Ammon's horn (tissue), 1 donor: Measurements from ENCODE around the gene AFG1L.
"Not testable (repeated sequence)": the region's sequence is repeated elsewhere in the genome, so short reads cannot be mapped to it uniquely, and the experiment has no call there.

Experiments
- DNase-seq: peaks from one replicate; pipeline ENCODE4 v3.0.0-alpha.2; 2016; ENCODE audit warnings: low spot score

The AFG1L gene

DNA sequence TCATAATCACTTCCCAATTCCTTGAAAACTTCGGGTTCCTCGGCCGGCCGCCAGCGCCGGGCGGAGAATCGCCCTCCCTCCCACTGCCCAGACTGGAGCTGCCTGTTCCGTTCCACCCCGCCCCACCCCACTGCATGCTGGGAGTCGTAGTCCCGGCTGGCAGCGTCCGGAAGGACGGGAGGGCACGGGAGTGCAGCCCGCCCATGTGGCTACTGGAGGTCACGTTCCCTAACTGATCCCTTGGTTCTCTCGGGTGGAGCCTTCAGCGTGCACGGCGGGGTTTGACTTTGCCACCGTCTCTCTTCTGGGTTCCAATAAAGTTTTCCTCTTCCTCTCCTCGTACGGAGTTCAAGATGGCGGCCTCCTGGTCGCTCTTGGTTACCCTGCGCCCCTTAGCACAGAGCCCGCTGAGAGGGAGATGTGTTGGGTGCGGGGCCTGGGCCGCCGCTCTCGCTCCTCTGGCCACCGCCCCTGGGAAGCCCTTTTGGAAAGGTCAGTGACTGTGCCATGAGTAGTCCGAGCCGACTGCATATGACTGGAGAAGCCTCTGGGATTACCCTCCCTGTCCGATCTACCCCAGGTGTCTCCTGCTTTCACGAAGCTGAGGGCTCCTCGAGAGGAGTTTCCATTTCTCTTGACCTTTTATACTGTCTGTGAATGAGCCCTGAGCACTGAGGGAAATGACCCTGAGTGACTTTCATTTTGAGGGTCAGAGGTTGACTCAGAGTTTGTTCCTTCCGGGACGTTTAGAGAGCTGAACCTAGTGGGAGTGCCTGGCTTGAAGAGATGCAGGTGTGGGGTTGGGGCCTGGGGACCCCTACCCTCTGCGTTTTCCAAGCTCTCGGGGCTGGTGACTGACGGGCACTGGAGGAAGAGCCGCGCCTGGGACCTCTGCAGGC is at the start of gene AFG1L:
AFG1L (plus strand) TSS at position 328 of the 899 bp plus-strand sequence; CDS start at position 354, 26 bp downstream.
- peak; percentile 95 for DNase-seq

DNA sequence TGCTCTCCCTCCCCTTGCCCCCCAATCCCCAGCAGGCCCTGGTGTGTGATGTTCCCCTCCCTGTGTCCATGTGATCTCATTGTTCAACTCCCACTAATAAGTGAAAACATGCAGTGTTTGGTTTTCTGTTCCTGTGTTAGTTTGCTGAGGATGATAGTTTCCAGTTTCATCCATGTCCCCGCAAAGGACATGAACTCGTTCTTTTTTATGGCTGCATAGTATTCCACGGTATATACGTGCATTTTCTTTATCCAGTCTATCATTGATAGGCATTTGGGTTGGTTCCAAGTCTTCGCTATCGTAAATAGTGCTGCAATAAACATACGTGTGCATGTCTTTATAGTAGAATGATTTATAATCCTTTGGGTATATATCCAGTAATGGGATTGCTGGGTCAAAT is 49.8 kb upstream of the AFG1L start:
- not testable (repeated sequence) for DNase-seq

DNA sequence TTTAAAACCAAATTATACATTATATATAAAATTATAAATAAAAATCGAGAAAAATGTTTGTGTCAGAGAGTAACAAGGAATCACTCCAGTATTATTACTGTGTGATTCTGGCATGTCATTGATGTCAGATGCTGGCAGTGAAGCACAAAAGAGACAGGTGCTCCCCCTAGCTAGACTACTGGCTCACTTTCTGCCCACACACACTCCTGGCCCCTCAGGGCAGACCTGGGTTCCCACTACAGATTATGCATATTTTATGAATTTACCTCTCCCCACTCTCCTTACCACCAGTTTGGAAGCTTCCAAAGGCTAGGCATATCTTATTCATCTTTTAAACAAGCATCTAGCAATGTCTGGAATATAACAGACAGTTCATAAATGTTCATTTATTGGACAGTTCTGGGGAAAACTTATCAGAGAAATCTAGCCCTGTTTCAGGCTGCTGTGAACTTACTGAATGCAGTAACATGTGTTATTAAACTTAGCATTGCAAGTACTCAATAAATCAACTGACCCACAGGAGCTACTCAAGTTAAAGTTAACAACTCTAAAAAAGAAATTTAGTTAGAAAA is 46.8 kb upstream of the AFG1L start:
- no peak for DNase-seq

DNA sequence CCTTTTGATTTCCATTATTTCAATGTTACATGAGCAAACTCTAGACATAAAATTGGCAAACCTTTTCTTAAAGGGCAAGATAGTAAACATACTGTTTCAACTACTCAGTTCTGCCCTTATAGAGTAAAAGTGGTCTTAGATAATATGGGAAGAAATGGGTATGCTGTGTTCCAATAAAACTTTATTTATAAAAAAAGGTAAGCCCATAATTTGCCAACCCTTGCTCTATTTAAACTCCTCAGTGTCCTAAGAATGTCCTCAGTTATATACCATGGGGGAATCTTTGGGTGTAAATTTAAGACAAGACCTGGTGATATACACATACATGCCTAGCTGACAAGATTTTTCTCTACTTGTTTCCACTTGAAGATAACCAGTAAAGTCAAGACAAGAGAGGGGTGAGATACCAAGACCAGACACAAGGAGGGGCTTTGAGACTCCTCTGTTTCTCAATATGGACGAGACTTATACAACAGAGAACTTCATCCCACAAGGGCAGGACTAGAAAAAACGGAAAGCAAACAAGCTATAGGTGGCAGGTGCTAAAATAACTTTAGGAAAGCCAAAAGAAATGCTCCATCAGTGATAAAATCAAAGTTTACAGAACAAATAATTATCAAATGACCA is 44.5 kb upstream of the AFG1L start:
- DNase-seq, result no peak

DNA sequence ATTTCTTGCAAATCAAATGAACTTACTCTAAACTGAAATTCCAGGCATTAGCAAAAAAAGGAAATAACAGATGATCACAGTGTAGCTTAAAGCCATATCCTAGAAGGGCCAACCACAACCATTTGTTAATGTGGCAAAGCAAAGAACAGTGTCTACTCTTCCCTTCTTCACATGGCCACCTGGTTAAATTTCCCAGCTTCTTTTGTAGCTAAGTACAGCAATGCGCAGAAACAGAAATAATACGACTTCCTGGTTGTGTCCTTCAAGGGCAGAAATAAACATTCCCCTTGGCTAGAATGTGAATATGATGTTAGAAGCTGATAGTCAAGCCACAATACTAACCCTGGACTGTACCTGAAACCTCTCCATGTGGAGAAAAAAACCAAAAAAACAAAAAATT is 43.6 kb upstream of the AFG1L start:
- DNase-seq, result no peak

DNA sequence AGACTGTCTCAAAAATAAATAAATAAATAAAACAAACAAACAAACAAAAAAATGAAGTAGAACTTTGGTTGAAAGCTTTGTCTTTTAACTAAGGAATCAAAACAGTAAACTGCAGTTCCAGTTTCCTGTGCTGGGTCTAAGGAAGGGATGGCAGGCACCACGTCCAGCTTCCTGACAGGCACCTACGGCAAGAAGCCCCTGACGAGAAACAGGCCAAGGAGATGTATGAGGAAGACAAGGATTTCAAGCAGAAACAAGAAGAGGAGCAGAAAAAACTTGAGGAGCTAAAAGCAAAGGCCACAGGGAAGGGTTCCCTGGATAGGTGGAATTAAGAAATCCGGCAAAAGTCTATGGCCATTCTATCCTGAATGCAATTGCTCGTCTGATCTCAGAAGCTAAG is 42.8 kb upstream of the AFG1L start:
- no peak for DNase-seq

DNA sequence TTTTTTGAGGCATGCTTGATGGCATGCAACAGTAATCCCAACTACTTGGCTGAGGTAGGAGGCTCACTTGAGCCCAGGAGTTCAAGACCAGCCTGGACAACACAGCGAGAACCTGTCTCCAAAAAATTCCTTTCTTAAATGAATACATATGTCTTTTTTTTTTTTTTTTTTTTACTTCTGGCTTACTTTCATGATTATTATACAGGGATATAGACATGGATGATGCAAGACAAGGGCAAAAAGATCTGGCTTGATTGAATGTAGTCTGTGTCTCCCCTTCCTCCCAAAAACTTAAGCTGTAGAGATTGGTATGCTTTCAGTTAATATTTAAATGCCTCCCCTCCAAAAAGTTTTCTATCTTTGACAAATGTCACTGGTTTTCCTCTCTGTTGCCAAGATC is 41.6 kb upstream of the AFG1L start:
- DNase-seq, result no peak

DNA sequence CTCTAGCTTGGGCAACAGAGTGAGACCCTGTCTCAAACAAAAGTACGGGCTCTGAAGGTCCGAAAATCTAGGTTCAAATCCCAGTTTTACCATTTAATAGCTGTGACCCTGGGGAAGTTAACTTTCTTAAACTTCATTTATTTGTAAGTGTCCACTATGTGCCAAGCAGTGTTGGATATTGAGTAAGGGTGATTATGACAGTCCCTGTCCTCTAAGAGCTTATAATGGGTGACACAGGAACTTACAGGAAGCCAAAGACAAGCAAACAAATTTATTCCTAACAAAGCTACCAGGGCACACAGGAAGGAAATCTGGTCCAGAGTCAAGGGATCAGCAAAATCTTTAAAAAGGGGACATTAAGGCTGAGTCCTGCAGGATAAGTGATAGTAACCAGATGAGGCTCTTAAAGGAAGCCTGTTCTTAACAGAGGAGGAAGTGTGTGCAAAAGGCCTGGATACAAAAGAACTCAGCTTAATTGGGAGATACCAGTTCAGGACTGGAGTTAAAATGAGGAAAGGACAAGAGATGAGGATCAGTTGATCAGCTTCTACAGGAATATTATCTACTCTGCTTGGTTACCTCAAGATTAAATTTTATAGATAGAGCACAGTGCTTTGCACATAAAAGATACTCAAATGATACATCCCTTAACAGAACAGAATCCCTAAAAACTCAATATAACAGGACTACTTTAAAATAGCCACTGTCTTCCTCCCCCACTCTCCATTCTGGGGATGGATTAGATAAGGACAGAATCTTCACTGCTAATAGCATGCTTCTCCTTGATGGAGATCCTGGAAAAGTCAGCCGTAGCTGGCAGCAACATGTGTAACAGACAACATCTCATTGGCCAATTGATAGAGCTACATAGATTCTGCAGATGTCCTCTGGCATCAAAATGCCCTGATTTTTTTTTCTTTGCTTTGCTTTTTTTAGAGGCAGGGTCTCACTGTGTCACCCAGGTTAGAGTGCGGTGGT is 40.1 kb upstream of the AFG1L start:
- DNase-seq, result no peak

DNA sequence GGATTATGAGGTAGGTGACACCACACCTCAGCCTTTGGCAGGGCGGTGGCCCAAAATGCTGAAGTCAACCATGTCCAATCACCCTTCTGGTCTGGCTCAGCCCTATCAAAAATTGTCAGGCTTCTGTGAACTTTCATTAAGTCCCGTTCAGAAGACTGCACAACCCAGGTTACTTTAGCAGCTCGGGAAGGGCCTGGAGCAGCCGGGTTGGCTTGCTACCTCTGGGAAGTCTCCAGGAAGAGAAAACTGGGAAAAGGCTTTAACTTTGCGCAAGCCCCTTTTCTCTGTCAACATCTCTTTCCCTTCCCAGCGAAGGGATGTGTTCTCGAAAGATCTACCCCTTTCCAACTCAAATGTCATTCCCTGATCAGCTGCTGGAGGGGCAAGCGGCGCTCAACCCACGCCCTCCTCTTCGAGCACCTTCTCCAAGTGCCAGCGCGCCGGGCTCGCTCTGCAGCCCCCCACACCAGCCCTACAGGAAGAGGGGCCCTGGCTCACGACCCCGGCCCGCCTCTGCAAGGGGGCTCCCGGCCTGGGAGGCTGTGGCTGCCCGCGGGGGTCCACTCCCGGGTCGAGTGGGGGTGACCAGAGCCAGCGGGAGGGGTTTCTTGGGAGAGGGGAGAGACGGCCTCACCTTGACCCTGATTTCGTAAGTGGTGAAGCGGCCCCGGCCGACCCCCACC is 34.6 kb upstream of the AFG1L start:
- peak; percentile 67 for DNase-seq

DNA sequence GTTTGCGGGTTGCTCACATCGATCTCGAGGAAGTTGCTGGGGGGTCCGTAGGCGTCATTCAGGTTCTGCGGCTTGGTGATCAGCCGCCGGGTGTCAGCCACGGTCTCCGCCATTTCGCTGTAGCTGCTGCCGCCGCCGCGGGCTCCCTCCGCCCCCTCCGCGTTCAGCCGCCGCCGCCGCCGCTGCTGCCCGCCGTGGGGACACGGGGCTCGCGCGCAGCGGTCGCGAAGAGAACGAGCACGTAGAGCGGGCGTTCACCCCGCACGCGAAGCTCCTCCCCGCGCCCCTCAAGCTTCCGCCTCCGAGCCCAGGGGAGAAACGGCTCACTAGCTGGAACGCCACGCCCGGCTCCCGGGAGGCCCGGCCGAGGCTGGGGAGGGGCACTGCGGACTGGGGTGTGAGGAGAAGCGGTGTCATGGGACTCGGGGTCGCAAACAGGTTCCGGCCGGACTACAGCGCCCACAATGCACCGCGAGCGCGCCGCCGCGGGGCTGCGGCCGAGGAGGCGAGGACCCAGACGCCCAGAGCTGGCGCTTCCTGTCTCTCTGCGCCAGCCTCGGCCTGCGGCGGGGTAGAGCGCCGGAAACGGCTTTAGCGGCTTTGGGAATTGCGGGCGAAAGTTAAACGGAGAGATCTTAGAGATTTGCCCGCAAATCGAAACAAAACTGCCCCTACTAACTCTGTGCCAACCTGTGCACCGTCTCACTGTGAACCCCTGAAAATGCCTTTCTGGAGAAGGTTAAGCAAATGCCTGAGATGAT is 33.9 kb upstream of the AFG1L start, which contains the start of gene SNX3:
SNX3 (minus strand) TSS at position 232 of the 761 bp plus-strand sequence; CDS start at position 113, 119 bp downstream.
- peak; percentile 93 for DNase-seq

DNA sequence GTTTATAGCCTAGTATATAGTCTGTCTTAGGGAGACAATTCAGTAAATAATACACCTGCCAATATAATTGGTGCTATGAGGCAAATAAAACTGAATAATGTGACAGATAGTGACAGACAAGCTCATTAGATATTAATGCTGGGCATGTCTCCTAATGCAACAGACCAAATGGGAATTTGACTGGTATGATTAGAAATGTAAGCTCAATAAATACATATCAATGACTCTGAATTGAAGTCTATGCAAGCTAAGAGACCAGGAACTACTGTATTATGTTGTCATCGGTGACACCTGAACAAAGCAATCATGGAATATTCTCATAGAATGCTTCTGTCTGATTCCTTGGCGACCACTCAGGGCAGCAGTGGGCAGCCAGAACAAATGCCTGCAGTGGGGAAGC is 31.5 kb upstream of the AFG1L start:
- DNase-seq, result no peak

DNA sequence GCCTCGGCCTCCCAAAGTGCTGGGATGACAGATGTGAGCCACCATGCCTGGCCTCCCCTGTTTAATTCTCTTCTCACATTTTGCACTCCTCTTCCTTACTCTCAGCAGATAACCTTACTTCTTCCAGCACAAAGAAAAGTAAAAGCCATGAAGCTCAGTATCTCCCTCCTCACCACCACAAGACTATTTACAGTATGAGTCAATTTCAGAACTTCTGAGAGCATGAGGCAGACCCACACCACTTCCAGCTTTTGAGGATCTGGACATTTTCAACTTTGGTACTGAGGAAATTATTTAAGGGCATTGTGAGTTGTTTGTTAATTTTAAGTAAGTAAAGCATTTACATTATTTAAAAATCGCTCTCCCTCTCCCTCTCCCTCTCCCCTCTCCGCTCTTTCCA is 26.0 kb upstream of the AFG1L start:
- no peak for DNase-seq

DNA sequence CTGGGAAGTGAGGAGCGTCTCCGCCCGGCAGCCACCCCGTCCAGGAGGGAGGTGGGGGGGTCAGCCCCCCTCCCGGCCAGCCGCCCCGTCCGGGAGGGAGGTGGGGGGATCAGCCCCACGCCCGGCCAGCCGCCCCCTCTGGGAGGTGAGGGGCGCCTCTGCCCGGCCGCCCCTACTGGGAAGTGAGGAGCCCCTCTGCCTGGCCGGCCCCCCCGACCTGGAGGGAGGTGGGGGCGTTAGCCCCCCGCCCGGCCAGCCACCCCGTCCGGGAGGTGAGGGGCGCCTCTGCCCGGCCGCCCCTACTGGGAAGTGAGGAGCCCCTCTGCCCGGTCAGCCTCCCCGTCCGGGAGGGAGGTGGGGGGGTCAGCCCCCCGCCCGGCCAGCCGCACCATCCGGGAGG is 24.9 kb upstream of the AFG1L start:
- DNase-seq, result not testable (repeated sequence)

DNA sequence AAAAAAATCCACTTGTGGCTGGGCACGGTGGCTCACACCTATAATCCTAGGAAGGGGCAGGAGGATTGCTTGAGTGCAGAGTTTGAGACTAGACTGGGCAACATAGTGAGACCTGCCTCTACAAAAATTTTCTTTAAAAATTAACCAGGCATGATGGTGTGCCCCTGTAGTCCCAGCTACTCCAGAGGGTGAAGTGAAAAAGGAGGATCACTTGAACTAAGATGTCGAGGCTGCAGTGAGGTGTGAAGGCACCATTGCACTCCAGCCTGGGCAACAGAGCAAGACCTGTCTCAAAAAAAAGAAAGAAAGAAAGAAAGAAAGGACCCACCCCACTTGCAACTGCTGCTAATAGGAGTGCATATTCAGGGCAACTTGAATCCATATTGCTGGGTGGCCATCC is 20.3 kb upstream of the AFG1L start:
- DNase-seq, result no peak

DNA sequence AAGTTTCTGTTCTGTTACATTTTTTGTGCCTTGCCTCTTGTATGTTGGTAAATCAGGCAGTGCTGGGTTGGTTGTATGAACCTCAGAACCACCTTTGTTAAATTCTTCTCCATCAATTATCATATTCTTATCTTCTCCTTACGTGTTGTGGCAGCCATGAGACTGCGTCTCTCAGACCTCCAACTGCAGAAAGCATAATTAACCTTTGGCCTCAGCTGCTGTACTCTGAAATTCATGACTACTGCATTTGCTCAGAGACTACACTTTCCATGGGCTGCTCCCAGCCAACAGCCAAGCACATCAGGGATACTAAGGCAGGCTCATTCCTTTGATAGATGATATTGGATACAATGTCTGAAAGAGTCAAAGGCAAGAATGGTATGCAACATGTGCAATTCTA is 18.9 kb upstream of the AFG1L start:
- no peak for DNase-seq

DNA sequence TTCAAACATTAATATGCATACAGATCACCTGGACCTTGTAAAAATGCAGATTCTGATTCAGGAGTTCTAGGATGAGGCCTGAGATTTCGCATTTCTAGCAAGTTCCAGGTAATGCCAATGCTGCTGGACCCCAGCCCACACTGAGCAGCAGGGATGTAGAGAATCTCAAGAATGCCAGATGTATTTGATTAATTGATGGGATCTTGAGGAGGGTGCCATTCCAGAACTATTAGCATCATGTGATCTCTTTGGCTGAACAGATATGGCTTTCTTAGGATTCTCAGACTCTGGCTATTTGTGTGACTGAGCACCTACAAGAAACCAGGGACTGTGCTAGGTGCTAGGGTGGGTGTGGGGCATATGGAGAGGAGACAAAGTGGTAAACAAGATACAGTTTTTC is 17.6 kb upstream of the AFG1L start:
- no peak for DNase-seq

DNA sequence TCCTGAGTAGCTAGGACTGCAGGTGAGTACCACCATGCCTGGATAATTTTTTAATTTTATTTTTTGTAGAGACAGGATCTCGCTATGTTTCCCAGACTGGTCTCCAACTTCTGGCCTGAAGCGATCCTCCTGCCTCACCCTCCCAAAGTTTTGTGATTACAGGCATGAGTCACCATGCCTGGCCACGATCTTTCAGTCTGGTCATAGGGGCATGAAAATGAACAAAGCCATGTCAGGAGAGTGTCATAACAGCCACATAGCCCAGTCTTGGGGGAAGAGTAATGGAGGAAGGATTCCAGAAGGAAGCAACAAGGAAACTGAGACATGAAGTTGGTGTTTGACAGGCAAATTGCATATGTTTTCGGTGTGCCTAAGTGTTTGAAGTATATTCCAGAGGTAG is 17.0 kb upstream of the AFG1L start:
- no peak for DNase-seq

DNA sequence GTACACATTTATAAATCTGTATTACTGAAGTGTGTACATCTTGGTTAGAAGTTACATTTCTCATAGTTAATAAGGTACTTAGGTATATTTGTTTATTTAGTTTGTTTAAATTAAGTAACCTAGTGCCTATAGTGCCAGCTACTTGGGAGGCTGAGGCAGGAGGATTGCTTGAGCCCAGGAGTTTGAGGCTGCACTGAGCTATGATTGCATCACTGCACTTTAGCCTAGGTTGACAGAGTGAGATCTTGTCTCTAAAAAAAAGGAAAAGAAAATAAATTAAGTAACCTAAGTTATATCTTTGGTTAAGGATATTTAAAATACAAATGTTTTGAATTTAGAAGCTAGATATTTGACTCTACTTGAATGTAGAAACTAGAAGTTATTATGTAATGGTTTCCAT is 9.5 kb upstream of the AFG1L start:
- DNase-seq, result no peak

DNA sequence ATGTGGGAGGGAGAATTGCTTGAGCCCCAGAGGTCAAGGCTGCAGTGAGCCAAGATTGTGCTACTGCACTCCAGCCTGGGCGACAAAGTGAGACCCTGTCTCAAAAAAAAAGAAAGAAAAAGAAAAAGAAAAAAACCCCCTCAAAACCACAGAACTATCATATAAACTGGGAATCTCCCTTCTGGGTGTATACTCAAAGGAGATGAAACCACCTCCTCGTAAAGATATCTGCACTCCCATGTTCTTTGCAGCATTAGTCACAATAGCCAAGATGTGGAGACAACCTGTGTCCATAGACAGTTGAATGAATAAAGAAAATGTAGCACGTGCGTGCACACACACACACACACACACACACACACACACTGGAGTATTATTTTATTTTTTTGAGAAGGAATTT is 8.5 kb upstream of the AFG1L start:
- DNase-seq, result no peak

DNA sequence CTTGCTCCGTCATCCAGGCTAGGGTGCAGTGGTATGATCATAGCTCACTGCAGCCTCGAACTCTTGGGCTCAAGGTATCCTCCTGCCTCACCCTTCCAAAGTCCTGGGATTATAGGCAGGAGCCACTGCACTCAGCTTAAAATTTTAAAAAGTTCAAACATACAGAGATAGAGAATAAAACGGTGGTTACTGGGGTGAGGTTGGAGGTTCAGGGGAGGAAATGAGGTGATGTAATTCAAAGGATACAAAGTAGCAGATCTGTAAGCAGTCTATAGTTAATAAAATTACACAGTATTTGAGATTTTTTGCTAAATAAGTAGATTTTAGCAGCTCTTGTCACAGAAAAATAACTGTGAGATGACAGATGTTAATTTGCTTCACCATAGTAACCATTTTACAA is 7.5 kb upstream of the AFG1L start:
- DNase-seq, result no peak

DNA sequence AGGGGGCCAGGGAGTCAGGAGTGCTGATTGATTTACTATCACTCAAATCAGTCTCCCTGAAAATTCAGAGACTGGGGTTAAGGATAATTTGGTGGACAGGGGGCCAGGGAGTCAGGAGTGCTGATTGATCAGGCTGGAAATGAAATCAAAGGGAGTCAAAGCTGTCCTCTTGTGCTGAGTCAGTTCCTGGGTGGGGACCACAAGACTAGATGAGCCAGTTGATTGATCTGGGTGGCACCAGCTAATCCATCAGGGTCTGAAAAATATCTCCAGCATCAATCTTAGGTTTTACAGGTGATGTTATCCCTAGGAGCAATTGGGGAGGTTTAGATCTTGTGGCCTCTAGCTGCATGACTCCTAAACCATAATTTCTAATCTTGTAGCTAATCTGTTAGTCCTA is 6.1 kb upstream of the AFG1L start:
- DNase-seq, result no peak
